ENCODE results near the gene NTM.

- TF ChIP-seq CTCF (IDR thresholded peaks at IDR 0.05; ENCODE audit: insufficient read depth, low read length): no peak
- TF ChIP-seq REST (IDR thresholded peaks at IDR 0.05; ENCODE audit: insufficient replicate concordance, low read depth): no peak
- TF ChIP-seq POLR2AphosphoS5 (IDR thresholded peaks at IDR 0.05; ENCODE audit: low read depth): no peak
- TF ChIP-seq GABPA (IDR thresholded peaks at IDR 0.05; ENCODE audit: low read depth): no peak
- no peak for TF ChIP-seq SPI1 (IDR thresholded peaks at IDR 0.05; ENCODE audit: borderline replicate concordance, low read depth)
These were observed 312.7 kb downstream of the NTM start for GRCh38 chr11:131683131-131683530.
